ENCODE data around the gene SEMA3B.

SEMA3B gene

DNA sequence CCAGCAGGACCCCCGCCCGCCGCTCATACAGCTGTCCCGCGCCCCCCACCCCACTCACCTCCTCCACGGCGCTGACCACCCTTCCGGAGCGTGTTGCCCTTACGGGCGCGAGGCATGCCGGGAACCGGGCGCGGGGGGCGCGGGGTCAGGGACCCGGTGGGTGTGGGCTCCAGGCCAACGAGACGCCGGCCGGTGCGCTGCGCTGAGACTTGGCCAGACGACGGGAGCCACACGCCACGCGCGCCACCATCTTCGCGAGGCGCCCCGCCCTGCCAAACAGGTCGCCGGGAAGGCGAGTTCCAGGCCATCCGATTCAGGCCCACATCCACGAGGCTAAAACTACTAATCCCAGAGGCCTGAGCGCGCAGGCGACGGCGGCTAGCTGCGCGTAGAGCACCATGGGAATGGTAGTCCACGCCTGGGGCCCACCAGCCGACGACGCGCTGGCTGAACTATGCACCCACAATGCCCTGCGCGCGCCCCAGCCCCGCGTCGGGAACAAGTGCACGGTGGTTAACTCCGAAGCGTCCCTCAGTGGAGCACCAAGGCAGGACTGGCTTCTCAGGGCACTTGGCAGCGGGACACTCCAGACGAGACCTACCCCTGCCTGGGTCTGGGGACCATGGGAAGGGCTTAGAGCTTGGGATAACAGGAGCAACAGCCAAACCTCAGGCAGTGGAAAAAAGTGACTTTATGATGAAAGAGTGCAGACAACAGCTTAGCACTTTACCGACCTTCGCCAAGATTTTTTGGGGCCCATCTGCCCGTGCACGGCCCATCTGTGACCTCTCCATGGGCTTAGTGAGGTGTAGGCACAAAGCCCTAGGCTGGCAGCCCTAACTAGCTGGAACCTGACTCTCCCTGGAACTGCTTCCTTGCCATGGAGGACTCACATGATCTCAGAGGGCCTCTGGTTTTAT, 23.5 kb downstream of the SEMA3B start, which contains the start of gene IFRD2:
IFRD2 (minus strand) TSS at position 271 of the 920 bp plus-strand sequence; CDS start at position 116, 155 bp downstream.
- peak; percentile 82 to 92 for DNase-seq (ENCODE audit: low read depth in 2 of 2, low spot score in 1 of 2)

DNA sequence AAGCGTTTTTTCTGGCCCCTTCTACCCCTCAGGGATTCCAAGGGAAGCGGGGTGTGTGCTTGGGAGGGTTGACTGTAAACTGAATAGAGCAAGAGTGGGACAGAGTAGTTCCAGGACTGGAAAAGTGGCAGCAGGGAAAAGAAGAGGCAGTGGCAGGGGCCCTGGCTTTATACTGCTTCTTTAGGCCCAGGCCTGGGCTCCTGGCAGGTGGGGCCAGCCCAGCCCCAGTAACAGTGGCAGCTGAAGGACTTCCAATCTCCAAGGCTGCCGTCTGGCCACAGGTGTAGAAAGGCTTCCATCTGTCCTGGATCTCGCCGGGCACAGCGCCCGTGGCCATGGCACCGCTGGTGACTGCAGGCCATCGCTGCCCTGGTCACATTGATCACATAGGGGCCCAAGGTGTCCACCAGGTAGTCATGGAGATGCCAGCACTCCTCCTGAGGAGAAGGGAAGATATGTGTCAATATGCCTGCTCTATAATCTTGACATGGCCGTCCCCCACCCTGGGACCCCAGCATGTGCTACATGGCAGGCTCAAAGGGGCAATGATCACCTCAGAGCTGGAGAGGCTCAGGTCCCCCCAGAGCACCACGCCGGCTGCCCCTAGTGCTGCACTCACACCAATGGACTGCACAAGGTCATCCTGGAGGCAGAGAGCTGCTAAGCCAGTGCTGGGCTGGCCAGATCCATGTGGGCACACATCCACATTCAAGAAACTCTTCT, 24.3 kb downstream of the SEMA3B start:
- no peak for DNase-seq (ENCODE audit: low read depth in 2 of 2, low spot score in 1 of 2)

DNA sequence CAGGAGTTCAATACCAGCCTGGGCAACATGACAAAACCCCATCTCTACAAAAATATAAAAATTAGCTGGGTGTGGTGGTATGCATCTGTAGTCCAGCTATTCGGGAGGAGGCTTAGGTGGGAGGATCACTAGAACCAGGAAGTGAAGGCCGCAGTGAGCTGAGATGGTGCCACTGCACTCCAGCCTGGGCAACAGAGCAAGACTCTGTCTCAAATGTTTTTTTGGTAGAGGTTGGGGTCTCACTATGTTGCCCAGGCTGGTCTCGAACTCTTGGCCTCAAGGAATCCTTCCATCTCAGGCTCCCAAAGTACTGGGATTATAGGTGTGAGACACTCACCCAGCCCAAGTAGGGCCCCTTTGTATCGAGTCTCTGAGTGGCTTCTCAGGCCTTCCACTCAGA, 25.1 kb downstream of the SEMA3B start:
- no peak for DNase-seq (ENCODE audit: low read depth in 2 of 2, low spot score in 1 of 2)

DNA sequence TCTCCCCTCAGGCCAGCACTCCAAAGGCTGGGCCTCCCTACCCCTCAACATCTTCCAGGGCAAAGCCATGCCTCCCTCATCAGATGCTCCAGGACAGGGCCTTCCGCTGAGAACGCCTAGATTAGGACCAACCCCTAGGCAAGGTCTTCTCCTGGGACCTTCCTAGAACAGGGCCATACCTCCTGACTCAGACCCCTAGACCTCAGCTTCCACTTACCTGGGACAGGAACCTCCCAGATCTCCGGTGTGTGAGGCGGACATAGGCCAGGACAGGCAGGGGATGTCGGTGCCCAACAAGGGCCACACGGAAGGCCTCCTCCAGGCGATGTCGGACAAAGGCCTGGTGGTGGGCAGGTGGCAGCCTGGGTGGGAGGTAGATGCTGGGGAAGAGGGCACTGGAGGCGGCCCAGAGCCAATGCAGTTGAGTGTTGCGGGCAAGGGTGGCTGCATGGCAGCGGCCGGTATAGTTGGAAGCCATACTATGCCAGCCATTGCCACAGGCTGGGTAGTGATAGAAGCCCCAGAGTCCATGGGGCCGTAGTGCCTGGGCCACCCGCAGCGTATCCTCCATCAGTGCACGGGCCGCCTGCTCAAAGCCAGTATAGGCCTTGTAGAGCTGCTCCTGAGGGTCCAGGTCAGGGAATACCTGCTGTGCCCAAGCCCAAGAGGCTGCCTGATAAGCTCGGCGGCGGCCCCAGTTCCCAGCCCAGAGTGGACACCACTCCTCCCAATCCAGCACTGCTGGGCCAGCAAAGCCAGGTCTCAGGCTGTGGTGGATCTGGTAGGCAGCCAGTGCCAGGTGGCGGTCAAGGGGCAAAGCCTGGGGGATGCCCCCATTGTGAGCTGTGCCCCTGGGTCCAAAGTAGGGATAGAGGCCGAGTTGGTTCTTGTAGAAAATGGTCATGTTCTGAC, 25.8 kb downstream of the SEMA3B start:
- no peak for DNase-seq (ENCODE audit: low read depth in 2 of 2, low spot score in 1 of 2)

DNA sequence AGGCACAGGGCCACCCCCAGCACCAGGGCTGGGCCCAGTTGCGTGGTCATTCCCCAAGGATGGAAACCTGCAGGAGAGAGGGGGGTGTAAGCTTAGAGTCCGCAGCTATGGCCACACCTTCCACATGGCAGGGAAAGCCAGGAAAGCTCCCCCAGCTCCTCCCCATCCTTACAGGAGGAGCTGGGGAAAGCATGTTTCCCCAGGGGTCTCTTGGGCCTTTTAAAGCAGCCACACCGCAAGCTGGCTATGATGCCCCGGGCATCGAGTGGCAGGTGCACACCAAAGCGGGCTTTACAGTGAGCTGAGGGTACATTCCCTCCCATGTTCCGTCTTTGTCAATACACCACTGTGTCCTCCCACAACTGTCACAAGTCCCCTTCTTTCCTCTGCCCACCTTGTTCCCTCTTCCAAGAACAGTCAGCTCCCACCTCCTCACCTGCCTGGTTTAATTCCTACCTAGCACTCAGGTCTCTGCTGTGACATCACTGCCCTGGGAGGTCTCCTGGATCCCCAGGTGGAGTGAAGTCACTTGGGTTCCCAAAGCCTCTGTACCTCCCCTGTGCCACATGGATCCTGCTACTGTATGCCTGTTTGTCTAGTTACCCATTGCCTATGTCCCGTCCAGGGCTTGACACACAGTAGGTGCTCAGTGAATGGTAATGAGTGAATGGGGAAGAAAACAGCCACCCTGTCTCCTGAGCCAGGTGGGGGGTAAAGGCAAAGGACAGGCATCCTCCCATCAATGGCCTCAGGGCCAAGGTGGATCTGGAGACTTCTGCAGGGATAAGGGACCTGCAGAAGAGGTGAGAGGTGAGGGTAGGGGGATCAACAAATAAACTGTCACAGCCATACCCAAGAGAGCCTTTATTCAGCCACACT, 26.8 kb downstream of the SEMA3B start:
- DNase-seq (ENCODE audit: low read depth in 2 of 2, low spot score in 1 of 2): no peak

DNA sequence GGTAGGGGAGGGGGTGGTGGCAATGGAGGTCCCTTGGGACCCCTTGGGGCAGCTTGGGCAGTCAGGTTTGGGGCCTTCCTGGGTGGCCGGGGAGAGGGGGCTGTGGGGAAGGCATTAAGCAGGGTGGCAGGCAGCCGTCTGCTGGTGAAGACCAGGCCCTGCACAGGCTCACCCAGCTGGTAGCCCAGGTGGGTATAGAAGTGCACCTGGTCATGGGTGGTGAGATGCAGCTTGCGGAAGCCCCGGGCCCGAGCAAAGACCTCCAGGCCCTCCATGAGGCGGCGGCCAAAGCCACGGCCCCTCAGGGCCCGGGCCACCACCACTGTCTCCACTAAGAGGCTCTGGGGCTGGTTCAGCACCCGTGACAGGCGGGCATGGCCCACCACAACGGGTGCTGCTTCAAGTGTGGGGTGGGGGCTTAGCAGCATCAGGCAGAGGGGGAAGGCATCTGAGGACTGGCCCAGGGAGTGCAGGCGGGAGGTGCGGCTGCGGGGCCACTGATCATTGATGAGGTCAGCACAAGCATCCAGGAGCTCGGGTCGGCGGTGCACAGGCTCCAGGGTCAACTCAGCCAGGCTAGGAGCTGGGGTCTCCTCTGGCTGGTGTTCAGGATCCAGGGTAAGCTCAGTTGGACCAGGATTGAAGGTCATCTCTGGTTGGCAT, 27.9 kb downstream of the SEMA3B start:
- DNase-seq (ENCODE audit: low read depth in 2 of 2, low spot score in 1 of 2): no peak

DNA sequence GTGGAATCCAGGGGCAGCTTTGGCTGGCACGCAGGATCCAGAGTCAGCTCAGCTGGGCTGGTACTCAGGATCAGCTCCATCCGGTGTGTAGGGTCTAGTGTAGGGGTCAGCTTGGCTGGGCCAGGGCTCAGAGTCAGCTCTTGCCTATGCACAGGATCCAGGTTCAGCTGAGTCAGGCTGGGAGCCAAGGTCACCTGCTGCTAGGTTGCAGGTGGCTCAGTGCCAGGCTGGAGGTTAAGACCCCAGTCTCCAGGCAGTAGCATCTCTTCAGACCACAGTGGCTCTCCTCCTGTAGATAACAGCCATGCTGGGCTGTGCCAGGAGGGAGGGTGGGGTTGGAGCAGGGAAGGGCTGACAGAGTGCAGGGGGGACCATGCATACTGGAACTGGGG, 28.4 kb downstream of the SEMA3B start:
- DNase-seq (ENCODE audit: low read depth in 2 of 2, low spot score in 1 of 2): no peak

DNA sequence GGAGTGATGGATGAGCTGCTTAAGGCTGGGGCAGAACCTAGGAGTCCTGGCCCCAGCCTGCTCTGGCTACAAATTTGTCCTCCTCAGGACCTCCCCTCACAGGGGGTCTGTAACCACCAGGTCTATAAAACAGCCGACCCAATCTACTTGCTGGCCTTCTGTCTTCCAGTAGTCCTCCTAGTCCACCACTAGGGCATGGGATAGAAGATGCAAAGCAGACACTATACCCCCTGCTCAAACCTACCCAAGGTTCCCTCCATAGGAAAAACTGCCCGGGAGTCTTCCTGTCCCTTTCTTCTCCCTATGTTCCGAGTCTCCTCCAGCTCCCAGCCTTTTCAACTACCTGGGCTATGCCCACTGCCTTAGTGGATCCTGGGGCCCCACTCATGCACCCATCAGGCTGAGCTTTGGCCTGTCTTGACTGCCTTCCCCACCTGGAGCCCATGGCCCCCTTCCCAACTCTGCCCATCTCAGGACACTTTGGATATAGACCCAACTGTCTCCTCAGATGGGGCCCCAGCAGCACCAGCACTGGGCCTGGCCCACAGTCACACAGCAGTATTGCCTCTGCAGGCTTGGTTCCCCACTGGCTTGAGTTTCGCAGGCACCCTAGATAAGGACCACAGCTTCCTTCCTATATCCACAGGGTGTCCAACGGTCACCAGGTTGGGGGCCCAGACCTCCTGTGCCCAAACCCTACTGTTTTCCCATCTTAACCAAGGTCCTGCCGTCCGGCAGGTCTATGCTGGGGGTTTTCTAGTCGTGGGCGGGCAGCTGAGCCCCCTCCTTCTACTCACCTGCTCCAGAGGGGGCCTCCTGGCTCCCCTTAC, 29.2 kb downstream of the SEMA3B start:
- no peak for DNase-seq (ENCODE audit: low read depth in 2 of 2, low spot score in 1 of 2)

DNA sequence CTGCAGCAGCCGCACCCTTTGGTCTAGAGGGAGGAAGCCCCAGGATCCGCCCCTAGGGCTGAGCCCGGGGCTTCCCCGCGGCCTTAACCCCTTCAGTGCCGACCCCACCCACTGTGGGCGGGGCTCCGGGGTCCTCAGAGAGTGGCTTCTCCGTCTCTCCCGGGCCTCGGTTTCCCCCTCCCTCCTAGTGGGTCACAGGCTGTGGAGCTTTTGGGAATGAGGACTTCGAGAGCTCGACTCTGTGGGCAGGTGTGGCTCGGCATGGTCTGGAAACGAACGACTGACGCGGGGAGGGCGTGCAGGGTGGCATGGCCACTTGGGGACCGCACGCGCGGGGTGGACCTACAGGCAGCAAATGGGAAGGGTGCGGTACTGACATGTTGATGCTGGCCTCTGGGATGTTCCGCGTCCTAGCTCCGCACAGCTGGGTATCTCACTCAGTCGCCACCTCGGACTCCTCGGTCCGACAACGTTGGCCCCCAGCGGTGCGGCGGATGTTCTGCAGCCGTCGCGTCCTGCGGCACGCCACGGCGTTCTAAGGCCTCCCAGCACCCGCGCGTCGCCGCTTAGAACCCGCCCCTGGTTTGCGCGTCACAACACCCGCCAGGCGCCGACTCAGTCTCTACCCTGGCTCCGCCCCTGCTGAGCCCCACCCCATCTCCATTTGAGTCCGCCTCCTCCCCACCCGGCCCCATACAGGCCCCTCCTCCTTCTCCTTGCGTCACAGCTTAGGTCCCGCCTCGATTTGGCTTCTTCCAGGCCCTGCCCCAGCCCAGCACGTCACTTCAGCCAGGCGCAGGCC, 30.1 kb downstream of the SEMA3B start, which contains the start of the genes HYAL3 and NAA80:
HYAL3 (minus strand) TSS at position 570 of the 802 bp plus-strand sequence. CDS start 3,803 bp downstream, outside the sequence.
NAA80 (minus strand) TSS at position 570 of the 802 bp plus-strand sequence. CDS start 1,942 bp downstream, outside the sequence.
- DNase-seq (ENCODE audit: low read depth in 2 of 2, low spot score in 1 of 2): peak; percentile 99

DNA sequence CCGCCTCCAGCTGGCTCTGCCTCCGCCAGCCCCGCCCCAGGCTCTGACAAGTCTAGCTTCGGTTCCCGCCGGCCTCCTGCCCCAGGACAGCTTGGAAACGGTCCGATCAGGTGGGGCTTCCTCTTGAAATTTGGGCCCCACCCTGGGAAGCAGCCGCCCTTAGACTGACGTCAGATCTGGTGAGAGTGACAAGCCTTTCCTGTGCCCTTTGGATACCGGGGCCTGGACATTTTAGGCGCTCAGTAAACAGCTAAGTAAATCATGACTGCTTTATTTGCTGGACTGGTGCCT, 30.6 kb downstream of the SEMA3B start:
- no peak for DNase-seq (ENCODE audit: low read depth in 2 of 2, low spot score in 1 of 2)

DNA sequence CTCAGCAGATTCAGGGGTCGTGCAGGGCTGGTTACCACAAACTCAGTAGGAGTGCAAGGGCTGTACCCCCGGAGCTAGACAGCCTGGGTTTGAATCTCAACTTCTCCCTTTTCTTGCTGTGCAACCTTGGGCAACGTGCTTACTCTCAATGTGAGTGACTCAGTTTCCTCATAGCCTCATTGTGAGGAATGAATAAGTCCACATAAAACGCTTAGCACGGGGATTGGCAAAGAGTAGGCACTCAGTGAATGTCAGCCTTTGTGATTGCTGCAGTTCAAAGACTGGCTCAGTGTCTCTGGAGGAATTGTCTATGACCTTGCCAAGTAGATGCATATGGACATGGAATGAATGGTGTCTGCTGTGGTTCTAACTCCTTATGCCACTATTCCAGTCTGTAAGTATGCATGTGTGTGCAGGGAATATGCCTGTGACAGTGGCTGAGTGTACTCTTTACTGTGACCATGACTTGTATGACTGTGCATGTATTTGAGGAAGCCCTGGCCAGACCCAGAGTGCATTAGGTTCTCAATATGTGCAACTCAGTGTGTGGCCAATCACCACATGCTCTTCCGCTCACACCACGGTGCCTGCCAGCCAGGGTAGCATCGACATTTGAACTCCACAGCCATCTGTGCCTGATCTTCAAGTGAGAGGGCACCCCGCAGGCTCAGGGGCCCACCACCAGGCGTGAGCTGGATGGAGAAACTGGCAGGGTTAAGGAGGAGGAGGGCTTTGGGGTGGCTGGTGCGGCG, 31.2 kb downstream of the SEMA3B start:
- DNase-seq (ENCODE audit: low read depth in 2 of 2, low spot score in 1 of 2): no peak

DNA sequence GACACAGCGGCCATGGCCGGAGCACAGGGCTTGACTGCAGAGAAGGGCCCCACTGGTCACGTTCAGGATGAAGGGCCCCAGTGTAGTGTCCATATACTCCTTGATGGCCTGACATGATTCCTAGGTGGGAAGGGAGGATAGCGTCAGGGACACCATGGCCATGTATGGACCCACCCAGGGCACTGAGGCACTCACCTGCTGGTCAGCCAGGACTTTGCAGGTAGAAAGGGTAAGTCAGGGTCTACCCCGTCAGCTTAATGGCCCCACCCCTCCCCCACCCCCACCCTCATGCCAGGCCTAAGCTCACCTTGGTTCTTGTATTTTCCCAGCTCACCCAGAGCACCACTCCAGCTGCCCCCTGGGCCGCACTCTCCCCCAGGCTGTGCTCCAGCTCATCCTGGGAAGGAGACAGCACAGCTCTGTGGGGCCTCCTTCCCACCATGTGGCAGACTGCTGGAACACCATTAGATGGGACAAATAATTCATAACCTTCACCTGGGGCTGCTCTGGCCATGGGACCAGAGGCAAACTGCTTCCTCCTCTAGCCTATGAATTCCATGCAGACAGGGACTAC, 31.8 kb downstream of the SEMA3B start:
- no peak for DNase-seq (ENCODE audit: low read depth in 2 of 2, low spot score in 1 of 2)

DNA sequence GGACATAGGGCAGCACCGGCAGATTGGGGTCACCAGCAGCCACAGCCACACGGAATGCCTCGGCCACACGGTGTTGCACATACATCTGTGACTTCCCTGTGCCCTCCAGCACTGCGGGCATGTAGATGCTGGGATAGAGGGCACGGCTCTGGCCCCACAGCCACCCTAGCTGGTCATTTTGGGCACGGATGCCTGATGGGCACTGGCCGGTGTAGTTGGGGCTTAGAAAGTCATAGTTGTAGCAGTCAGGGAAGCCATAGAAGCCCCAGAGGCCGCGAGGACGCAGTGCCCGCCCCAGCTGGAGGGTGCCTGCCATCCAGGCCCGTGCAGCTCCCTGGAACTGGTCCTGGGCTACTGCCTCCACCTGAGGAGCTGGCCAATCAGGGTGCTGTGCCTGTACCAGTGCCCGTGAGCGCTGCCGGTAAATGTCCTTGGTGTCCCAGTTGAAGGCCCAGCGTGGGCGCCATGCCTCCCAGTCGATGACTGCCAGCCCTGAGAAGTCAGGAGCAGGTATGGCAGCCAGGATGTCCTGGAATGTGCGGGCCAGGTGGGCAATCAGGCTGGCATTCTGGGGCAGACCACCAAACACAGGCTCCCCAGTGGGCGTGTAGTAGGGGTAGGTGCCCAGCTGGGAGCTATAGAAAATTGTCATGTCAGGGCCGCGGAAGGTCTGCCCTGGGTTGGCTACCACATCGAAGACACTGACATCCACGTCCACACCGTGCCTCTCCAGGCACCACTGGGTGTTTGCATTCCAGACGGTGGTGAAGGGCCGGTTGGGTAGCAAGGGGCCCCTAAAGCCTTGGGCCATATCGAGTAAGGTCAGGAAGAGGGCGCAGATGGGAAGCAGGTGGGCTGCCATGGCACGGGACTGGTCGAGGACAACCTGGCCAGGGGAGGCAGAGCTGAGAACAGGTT, 33.4 kb downstream of the SEMA3B start:
- DNase-seq (ENCODE audit: low read depth in 2 of 2, low spot score in 1 of 2): no peak

DNA sequence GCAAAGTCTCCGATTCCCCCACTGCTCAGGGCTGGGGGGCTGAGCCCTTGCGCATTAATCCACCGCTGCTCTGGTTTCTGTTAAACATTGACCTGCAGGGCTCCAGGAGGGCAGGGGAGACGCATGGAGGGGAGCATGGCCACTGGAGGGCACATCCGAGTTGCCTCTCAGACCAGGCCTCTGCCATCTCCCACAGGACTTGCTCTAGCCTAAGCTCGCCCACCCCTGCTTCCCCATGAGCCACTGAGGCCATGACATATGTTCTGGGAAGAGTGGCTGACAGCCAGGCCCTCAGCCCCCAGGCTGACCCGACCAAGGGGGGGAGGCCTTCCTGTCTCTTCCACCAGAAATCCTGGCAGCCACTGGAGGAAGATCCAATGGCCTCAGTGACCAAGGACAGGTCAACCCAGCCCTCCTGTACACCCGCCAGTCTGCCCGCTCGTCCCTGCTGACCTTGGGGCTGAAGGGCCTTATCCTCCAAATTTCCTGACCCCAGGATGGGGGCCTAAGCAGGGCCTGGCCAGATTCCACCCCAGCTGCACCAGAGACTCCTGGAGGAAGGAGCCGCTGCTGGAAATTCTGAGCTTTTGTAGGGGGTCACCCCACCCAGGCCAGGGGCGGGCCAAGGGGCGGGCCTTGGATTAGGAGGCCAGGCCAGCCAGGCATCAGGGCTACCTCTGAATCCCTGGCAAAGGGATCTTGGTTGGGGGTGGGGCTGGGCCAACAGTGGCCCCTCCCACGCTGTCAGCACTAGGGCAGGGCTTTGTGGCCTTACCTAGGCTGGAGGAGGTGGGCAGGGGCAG, 34.3 kb downstream of the SEMA3B start, which contains the start of gene HYAL1:
HYAL1 (minus strand) TSS at position 562 of the 803 bp plus-strand sequence. CDS start 618 bp downstream, outside the sequence.
- no peak for DNase-seq (ENCODE audit: low read depth in 2 of 2, low spot score in 1 of 2)

DNA sequence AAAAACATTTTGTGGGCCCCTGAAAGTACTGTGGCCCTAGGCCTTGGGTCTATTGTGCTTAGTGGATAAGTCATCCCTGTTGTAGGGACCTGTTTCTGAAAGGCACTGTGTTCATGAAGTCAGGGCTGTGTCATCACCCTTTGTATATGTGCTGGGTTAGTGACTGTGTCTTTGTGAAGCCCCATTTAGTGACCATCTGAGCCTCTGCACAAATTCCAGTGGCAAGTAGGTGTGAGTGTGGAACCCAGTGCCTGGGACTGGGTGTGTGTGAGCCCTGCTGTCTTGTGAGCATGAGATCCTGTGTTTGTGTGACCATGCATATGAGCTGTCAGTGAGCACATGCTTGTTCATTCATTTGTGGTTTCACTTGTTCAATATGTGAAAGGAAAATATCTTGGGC, 35.7 kb downstream of the SEMA3B start:
- no peak for DNase-seq (ENCODE audit: low read depth in 2 of 2, low spot score in 1 of 2)

Measured in stimulated activated CD8-positive, alpha-beta memory T cell treated with anti-CD3 and anti-CD28 coated beads, Interleukin-4, amount 100 ng/mL, for 4 hours (primary cell).